GM12875 (cell line): ENCODE measurements around the gene SMC5.

Experiments
- H3K4me3 ChIP-seq: one replicate; pipeline ENCODE4 v1.5.1; 2011; ENCODE audit warnings: low read depth, low read length, control low read depth
- CTCF ChIP-seq: IDR thresholded peaks from 2 replicates; pipeline ENCODE4 v1.5.1; 2011; ENCODE audit warnings: low read depth, mild to moderate bottlenecking, control low read depth, inconsistent platforms, low read length, moderate library complexity, borderline replicate concordance; ENCODE audit not compliant: insufficient read depth

Gene SMC5

GRCh38 chr9:70352802-70353201 lies 94.0 kb downstream of the SMC5 start:
- TF ChIP-seq CTCF: peak; percentile 32; the same call in 1 of the 2 replicates

GRCh38 chr9:70355801-70356200 lies 97.0 kb downstream of the SMC5 start:
- no peak overlapping the region for H3K4me3 ChIP-seq
- TF ChIP-seq CTCF: no peak

More at GRCh38 chr9:70352802-70353201, 94.0 kb downstream of the SMC5 start:
- no peak overlapping the region for H3K4me3 ChIP-seq

- TF ChIP-seq CTCF: no peak
These were observed 104.2 kb downstream of the SMC5 start for GRCh38 chr9:70362952-70363351.

GRCh38 chr9:70363760-70364159 lies 105.0 kb downstream of the SMC5 start:
- H3K4me3 ChIP-seq: no peak overlapping the region
- TF ChIP-seq CTCF: no peak

More at GRCh38 chr9:70362952-70363351, 104.2 kb downstream of the SMC5 start:
- no peak overlapping the region for H3K4me3 ChIP-seq

- TF ChIP-seq CTCF: no peak
These were observed 108.6 kb downstream of the SMC5 start for GRCh38 chr9:70367305-70367930.

GRCh38 chr9:70374962-70375618 lies 116.3 kb downstream of the SMC5 start:
- H3K4me3 ChIP-seq: no peak overlapping the region
- no peak for TF ChIP-seq CTCF

More at GRCh38 chr9:70367305-70367930, 108.6 kb downstream of the SMC5 start:
- H3K4me3 ChIP-seq: no peak overlapping the region

GRCh38 chr9:70382046-70382708 lies 123.4 kb downstream of the SMC5 start:
- H3K4me3 ChIP-seq: no peak overlapping the region
- TF ChIP-seq CTCF: no peak
